Esophagus squamous epithelium (tissue), 5 donors: ENCODE results near the gene TEDDM1. TPM values are rescaled to one million over a fixed set of nuclear protein-coding genes. Genes with fewer than 3 reads are reported as not detected.

Experiments
- DNase-seq: peaks from one replicate; lab custom pipeline; 2025; lab: John Stamatoyannopoulos, UW
- H3K27ac ChIP-seq, 4 donors: fragments of 200-600 bp; sonication (generic); one replicate each; pipeline ENCODE4 v1.5.1; 2016 to 2019; ENCODE audit warnings: mild to moderate bottlenecking in 1 of 4
- H3K27me3 ChIP-seq, 4 donors: fragments of 200-600 bp; sonication (generic); 1 replicate in 3 of 4; 2 replicates in 1 of 4; pipeline versions ENCODE4 v1.5.1 to v1.6.0; 2017 to 2021; ENCODE audit warnings: antibody characterized with exemption in 1 of 4
- H3K36me3 ChIP-seq, 3 donors: fragments of 200-600 bp; sonication (generic); one replicate each; pipeline ENCODE4 v1.5.1; 2016 to 2019
- H3K4me1 ChIP-seq, 3 donors: fragments of 200-600 bp; sonication (generic); one replicate each; pipeline ENCODE4 v1.5.1; 2017 to 2019
- H3K4me3 ChIP-seq, 4 donors: fragments of 200-600 bp; sonication (generic); 1 replicate in 3 of 4; 2 replicates in 1 of 4; pipeline ENCODE4 v1.5.1; 2016 to 2019; ENCODE audit warnings: mild to moderate bottlenecking in 2 of 4, moderate library complexity in 1 of 4
- H3K9me3 ChIP-seq, 3 donors: fragments of 200-600 bp; sonication (generic); one replicate each; pipeline ENCODE4 v1.5.1; 2016 to 2019
- CTCF ChIP-seq, 6 experiments: fragments of 450-650 bp in 4 of 6; fragments of 200-600 bp in 2 of 6; sonication (generic) in 2 of 6; IDR thresholded peaks; one replicate each; pipeline ENCODE4 v1.5.1; 2016 to 2019; ENCODE audit warnings: antibody characterized with exemption in 6 of 6, mild to moderate bottlenecking in 4 of 6, moderate library complexity in 4 of 6
- POLR2A ChIP-seq, 4 donors: fragments of 450-650 bp; IDR thresholded peaks; one replicate each; pipeline ENCODE4 v1.6.1; 2017; ENCODE audit warnings: antibody characterized with exemption in 4 of 4, mild to moderate bottlenecking in 4 of 4, moderate library complexity in 3 of 4
- WGBS, 2 donors: methylation state at CpG; one replicate each; pipeline ENCODE4 v1.1.5; 2018; 5-methylcytosine and 5-hydroxymethylcytosine counted together
- intact Hi-C: fragments of 100-400 bp; cut with DNase I; formaldehyde crosslinking; loops from one replicate; pipeline ENCODE4 v1.15.0; 2022
- total RNA-seq, 4 donors: library from RNA; depleted of rRNA; stranded (reverse); fragments of >200 nt; gene quantifications; one replicate each; pipeline ENCODE4 v1.1.0, GENCODE V29; 2016
- donor health status: DM: yes; HTN: yes; CAD: no.

The TEDDM1 gene
- total RNA-seq, 4 donors from 2014 or later = not detected

- Histone ChIP-seq H3K27ac (peak overlapping the region; percentile 18 to 71 (median 60)), H3K9me3 (no peaks in the 10 kb centered on the region), H3K36me3 (no peaks in the 10 kb centered on the region), H3K4me1 (peaks cover 0 to 8% (median 0%) of the 10 kb centered on the region in 3 donors), H3K27me3 (no peaks in the 10 kb centered on the region), H3K4me3 (no peak overlapping the region)
- no peak for DNase-seq
- intact Hi-C loops = no loop called here
- TF ChIP-seq CTCF (IDR thresholded peaks at IDR 0.05) = no peak
- no peak for TF ChIP-seq POLR2A (IDR thresholded peaks at IDR 0.05)
- 73 to 89% methylated on average over 2 of the region's 2 CpGs for WGBS, 2 donors
These were observed 49.6 kb downstream of the TEDDM1 start for GRCh38 chr1:182350839-182351238.

DNA sequence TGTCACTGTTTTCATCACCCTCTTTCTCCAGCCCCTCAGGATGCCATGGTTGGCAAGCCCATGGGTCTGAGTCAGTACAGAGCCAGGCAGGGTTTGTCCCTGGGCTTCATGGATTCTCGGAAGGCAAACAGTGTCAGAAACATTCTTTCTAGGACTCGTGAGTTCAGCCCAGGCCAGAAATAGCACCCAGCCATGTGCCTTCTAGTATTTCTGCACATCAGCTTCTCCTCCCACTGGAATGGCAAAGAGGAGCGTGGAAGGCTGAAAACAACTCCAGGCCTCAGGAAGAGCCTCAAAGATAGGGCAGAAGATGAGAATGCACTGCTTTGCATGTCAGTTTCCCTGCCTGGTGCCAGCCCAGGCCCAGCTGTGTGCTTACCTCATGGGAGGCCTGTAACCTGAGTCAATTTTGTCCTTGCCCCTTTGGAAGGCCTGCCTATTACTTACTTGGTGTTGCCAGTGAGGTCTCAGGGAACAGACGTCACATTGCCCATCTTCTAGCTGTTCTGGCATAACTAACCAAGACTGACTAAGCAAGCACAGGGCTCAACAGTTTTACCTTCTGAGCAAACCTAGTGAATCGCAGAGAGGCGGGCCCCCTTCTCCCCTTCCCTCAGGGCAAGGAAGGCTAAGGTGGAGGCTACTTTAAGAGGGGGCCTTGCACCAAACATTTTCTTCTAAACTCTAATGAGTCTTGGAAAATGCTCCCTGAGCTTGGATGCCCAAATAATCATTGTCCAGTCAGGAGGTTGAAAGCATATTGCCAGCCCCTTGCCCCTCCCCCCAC is 51.3 kb downstream of the TEDDM1 start:
- Histone ChIP-seq H3K27ac (peak overlapping the region; percentile 20 to 71 (median 60)), H3K4me1 (peaks cover 0 to 8% (median 0%) of the 10 kb centered on the region in 3 donors), H3K9me3 (no peaks in the 10 kb centered on the region), H3K4me3 (no peak overlapping the region), H3K27me3 (no peaks in the 10 kb centered on the region), H3K36me3 (no peaks in the 10 kb centered on the region)
- TF ChIP-seq POLR2A (IDR thresholded peaks at IDR 0.05) = no peak
- no peak for TF ChIP-seq CTCF (IDR thresholded peaks at IDR 0.05)
- DNase-seq = no peak
- intact Hi-C loops = no loop called here
- 85 to 93% methylated on average over 2 to 5 of the region's 6 CpGs for WGBS, 2 donors

Other genes starting within 250 kb of the TEDDM1 start
- 1,000 to 10,000 TPM in 3 of 4 donors, 100 to 1,000 TPM in 1; 597 to 1,638 (median 1,035) TPM for gene GLUL, start 8.9 kb downstream of the TEDDM1 start, total RNA-seq
- gene RGSL1, start 49.5 kb upstream of the TEDDM1 start, total RNA-seq = under 1 TPM in 2 of 4 donors, not detected in 2; 0.42 to 0.61 TPM
- gene RNASEL, start 188.6 kb upstream of the TEDDM1 start, total RNA-seq = 1 to 10 TPM; 5.6 to 9.5 (median 7.5) TPM
- gene RGS16, start 203.7 kb upstream of the TEDDM1 start, total RNA-seq = 1 to 10 TPM; 1.1 to 2.2 (median 1.3) TPM